ENCODE data around the gene SH3RF3. TPM values are rescaled to one million over a fixed set of nuclear protein-coding genes. Genes with fewer than 3 reads are reported as not detected.

Gene SH3RF3
- polyA plus RNA-seq, 1 of the 3 experiments (the other 2 are of a cell fraction) = 1.9 TPM

GRCh38 chr2:109321570-109321969, 192.6 kb downstream of the SH3RF3 start:
- POLR2A ChIA-PET = no interaction called here
- 97% methylated on average over 3 of the region's 3 CpGs for WGBS (ENCODE audit: low lambda C conversion rate)
- no peak overlapping the region for H3K4me3 ChIP-seq (ENCODE audit: low read depth in 2 of 2, low read length in 1 of 2)
- no peaks in the 10 kb centered on the region for H3K9me3 ChIP-seq
- TF ChIP-seq MAX (IDR thresholded peaks at IDR 0.05; ENCODE audit: low read depth) = no peak
- TF ChIP-seq NRF1 (IDR thresholded peaks at IDR 0.05; ENCODE audit: low read depth, low read length) = no peak
- TF ChIP-seq, protein P1, sequence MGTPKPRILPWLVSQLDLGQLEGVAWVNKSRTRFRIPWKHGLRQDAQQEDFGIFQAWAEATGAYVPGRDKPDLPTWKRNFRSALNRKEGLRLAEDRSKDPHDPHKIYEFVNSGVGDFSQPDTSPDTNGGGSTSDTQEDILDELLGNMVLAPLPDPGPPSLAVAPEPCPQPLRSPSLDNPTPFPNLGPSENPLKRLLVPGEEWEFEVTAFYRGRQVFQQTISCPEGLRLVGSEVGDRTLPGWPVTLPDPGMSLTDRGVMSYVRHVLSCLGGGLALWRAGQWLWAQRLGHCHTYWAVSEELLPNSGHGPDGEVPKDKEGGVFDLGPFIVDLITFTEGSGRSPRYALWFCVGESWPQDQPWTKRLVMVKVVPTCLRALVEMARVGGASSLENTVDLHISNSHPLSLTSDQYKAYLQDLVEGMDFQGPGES (IDR thresholded peaks at IDR 0.05; ENCODE audit: low read depth, low read length) = no peak
- TF ChIP-seq EZH2phosphoT487 (IDR thresholded peaks at IDR 0.05; ENCODE audit: borderline replicate concordance, low read depth) = no peak
- no peak for TF ChIP-seq GABPA (IDR thresholded peaks at IDR 0.05; ENCODE audit: low read depth)
- no peak for TF ChIP-seq PBX3 (IDR thresholded peaks at IDR 0.05)
- no peak for TF ChIP-seq SIN3A (IDR thresholded peaks at IDR 0.05; ENCODE audit: borderline replicate concordance, low read depth, low read length)
- TF ChIP-seq TEAD4 (IDR thresholded peaks at IDR 0.05; ENCODE audit: borderline replicate concordance, insufficient read depth) = no peak
- TF ChIP-seq TCF12 (IDR thresholded peaks at IDR 0.05) = no peak
- no peak for TF ChIP-seq GATA2 (CRISPR knock-in tag; IDR thresholded peaks at IDR 0.05)
- TF ChIP-seq CHD2 (IDR thresholded peaks at IDR 0.05; ENCODE audit: low read length, partially characterized antibody) = no peak
- no peak for TF ChIP-seq MXI1 (IDR thresholded peaks at IDR 0.05; ENCODE audit: low read depth, low read length)
- no peak for TF ChIP-seq USF1 (IDR thresholded peaks at IDR 0.05; ENCODE audit: borderline replicate concordance, low read depth)
- TF ChIP-seq ZBTB33 (IDR thresholded peaks at IDR 0.05; ENCODE audit: borderline replicate concordance, low read depth) = no peak
- TF ChIP-seq EP300 (IDR thresholded peaks at IDR 0.05; ENCODE audit: borderline replicate concordance in 1 of 2, low read depth in 1 of 2, low read length in 1 of 2) = no peak
- H3F3A ChIP-seq (replicated peaks; ENCODE audit: insufficient read depth) = no peaks in the 10 kb centered on the region
- peaks cover 14 to 22% of the 10 kb centered on the region in 2 experiments; a peak in 3 of 4 replicates for H3K4me1 ChIP-seq (ENCODE audit: control insufficient read depth in 1 of 2, insufficient read depth in 2 of 2, low read depth in 1 of 2, low read length in 1 of 2)
- no peaks in the 10 kb centered on the region for H3K27me3 ChIP-seq (ENCODE audit: insufficient read depth)
- H3K79me2 ChIP-seq (ENCODE audit: insufficient read depth) = peaks cover 12% of the 10 kb centered on the region; the same call in 1 of the 2 replicates
- H3K27ac ChIP-seq (ENCODE audit: low read depth in 2 of 2, low read length in 1 of 2) = no peak overlapping the region
- no peaks in the 10 kb centered on the region for H3K36me3 ChIP-seq (replicated peaks in 1 of 2; ENCODE audit: control insufficient read depth in 1 of 2, insufficient read depth in 2 of 2, low read length in 1 of 2)
- H4K20me1 ChIP-seq (ENCODE audit: insufficient read depth) = no peaks in the 10 kb centered on the region
- no peaks in the 10 kb centered on the region for H3K9me2 ChIP-seq
- DNase-seq = no peak
- CTCF ChIA-PET = interaction anchor here (2.2 kb wide), 1 partner anchor 188 kb away, joined by 5 read pairs; no protein-coding TSS in a partner anchor
- no peak overlapping the region for H3K9ac ChIP-seq
- H2AFZ ChIP-seq (ENCODE audit: low read depth) = no peak overlapping the region
- H3K4me2 ChIP-seq = no peak overlapping the region

Measured in SK-N-SH (cell line).